NCI-H1436 treated with DMSO at 0.1 percent for 48 hours (cell line): ENCODE results near the gene RPL23.

Source experiments
- DNase-seq: peaks from one replicate; lab custom pipeline; 2025; lab: John Stamatoyannopoulos, UW

RPL23 gene

DNA sequence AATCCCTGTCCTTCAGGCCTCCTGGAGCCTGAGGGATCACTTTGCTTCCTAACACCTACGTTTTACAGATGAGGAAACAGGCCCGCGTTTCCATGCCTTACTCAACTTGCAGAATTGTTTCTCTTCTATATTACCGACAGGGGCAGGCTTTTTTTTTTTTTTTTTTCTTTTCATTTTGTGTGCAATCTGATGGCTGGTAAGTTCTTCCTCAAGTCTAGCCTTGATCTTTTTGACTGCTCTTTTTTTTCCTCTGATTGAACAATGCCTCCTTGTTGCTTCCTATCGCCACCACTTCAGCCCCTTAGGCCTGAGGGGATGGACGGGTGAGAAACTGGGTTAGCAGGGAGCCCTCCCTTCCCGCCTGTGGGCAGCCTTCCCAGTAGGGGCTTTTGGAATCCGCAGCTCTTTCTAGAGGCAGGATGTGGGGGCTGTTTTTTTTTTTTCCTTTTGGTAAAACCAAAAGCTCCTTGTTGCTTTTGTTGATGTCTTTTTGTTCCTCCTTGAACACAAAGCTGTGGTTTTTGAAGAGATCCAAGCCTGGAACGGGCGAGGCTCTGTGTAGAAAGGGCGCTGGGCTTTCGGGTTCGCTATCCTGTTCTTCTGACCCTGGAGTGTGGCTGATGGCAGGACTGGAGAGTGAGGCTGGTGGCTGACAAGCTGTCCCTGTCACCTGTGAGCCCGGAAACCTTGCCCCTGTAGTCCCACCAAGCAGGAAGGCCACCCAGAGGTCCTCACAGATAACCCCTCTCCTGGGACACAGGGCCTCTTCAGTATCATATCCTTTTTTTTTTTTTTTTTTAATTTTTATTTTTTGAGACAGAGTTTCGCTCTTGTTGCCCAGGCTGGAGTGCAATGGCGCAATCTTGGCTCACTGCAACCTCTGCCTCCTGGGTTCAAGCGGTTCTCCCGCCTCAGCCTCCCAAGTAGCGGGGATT lies 30.3 kb upstream of the RPL23 start:
- DNase-seq, result no peak

DNA sequence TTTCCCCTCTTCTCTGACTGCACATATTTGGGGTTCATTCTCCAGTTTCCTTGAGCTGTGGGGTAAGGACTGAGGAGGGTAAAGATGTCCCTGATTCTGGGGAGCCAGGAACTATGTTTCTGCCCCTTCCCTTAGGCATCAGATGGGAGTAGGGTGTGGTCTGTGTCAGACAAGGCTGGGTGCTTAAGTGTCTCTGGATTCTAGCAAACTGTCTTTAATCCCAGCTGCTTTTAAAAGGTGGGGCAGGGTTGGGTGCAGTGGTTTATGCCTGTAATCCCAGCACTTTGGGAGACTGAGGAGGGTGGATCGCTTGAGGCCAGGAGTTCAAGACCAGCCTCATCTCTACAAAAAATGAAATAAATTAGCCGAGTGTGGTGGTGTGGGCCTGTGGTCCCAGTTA lies 29.3 kb upstream of the RPL23 start:
- DNase-seq, result no peak

DNA sequence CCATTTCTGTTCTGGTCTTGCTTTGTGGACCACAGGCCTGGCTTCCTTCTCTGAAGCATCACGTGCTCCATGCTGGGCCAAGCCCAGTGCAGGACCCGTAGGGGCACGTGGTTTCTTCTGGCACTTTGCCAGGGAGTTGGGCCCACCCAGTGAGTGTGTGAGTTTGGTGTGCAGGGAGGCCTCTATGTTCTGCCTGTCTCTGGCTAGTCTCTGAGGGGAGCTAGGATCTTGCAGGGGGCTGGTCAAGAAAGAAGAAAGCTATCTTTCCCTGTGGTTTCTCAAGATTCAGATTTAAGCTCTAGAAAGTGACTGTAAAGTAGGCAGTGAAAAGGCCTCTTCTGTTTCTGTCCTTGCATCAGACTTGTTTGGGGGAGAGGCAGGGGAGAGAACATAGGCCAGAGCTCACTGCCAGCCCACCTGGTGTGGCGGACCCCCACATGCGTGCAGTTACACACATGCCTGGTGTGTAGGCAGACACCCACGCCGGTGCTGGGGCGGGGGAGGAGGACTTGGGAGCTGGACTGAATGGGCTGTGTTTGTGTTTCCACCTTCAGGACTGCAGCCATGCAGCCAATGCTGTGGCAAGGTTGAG lies 28.2 kb upstream of the RPL23 start:
- DNase-seq, result no peak

DNA sequence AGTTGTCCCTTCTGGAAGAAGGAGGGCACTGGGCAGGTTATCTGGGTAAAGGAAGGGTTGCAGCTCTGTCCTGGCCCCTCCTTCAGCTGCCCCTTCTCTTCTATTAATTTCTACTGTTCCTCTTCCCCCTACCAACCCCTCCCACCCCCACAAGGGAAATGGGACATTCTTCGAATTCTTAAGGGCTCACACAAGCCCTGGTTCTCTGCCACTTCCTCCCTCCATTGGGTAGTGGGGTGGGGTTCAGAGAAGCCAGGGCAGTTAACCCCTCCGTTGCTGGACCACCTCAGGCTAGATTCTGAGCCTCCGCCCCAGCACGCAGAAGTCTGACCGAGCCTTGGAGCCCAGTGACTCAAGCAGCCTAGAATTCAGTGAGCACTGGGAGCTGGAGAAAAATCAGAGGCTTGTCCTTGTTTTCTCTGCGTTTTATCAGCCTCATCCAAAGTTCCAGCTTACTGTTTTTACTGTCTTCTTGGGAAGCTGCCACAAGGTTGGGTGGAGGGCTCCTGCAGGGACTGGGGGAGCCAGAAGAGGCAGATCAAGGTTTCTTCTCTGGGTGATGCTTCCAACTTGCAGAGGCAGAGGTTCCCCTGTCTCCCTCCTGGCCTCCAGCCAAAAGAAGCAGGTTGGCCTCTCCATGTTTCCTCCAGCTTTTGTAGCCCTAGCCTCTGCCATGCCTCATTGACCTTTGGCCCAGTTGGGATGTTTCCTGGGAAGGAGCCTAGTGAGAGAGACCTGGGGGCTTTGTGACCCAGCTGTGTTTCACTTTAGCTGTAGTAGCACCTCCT lies 26.6 kb upstream of the RPL23 start:
- DNase-seq, result no peak

DNA sequence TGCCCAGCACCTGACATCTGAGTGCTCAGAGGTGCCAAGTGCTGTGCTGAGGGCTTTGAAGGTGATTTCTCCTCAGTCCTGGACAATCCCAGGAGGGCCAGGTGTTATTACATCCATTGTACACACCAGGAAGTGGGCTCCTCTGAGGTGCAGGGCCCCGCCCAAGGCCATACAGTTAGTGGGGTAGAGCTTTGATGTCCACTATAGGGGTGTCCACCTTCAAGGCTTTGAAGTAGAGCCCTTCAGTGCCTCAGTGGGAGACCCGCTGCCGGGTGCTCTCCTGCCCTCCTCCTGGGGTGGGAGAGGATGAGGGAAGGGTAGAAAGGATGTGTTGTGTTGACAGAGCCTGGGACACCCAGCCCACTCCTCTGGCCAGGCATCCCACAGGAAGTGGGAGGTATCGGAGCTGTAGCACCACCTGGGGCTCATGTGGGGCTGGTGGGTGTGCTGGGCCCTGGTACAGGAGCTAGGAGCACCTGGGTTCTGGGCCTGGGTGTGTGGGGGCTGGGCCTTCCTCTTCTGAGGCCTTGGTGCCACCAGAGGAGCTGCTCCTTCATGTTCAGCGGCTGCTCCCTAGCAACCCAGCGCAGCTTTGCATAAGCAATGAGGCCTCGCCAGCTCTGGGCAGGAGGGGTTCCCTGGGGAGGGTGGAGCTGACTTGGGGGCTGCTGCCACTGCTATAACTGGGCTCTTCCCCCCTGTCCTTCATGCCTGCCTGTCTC lies 23.8 kb upstream of the RPL23 start:
- DNase-seq, result peak; percentile 48

DNA sequence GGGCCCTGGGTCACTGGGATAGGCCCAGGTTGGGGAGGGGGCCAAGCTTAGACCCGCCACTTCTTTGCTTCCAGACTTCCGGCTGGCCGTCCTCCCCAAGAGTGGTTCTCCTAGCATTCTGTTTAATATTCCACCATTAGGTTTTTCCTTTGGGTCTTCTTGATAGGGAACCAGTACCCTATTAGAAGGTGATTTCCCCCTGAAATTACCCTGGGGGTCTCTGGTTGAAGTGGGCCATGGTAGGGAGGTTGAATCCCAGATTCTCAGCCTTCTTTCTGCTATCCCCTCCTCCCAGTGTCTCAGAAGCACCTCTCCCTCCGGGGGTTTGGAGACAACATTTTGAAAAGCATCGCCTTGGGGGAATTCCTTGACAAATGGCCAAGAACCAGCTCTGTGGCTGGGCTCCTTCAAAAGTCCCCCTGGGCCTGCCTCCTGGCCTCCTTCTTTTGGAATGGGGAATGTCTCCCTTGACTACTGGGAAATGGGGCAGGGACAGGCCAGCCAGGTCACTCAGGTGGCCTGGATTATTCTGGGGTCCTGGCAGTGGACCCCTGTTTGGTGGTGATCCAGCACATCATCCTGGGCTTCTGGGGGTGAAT lies 22.1 kb upstream of the RPL23 start:
- DNase-seq, result no peak

DNA sequence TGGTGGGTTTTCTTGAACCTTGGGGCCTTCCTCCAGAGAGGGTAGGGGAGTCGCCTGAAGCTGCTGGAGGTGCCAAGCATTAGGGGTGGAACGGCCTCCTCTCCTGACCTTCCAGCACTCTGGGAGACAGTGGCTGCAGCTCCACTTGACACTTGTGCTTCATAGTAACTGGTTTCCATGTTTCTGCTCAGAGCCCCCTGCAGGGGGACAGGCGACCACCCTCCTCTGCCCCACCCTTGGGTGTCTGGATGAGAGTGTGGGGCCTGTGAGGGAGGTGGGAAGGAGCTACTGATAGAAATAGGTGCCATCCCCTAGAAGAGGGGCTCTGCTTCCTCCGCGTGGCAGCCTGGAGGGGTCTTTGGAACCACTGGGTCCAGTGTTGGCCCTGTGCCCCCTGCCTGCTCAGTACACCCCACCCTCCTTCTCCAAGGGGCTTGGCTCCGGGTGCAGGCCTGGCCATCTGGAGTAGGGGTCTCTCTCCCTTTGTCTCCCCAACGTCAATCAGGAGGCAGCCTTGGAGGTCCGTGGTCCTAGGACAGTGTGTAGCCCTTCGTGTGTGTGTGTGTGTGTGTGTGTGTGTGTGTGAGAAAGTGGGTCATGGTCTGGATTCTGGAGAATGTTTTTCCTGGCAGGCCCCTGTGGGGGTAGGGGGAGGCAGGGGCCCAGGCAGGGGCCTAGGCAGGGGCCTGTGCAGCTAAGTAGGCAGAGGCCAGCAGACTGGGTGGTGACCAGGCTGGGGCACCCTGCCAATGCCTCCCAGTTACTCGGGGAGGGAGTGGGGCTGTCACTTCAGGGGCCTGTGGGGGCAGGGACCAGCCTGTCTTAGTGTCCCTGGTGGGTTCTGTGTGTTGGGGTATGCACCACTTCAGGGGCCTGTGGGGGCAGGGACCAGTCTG lies 21.2 kb upstream of the RPL23 start:
- no peak for DNase-seq

DNA sequence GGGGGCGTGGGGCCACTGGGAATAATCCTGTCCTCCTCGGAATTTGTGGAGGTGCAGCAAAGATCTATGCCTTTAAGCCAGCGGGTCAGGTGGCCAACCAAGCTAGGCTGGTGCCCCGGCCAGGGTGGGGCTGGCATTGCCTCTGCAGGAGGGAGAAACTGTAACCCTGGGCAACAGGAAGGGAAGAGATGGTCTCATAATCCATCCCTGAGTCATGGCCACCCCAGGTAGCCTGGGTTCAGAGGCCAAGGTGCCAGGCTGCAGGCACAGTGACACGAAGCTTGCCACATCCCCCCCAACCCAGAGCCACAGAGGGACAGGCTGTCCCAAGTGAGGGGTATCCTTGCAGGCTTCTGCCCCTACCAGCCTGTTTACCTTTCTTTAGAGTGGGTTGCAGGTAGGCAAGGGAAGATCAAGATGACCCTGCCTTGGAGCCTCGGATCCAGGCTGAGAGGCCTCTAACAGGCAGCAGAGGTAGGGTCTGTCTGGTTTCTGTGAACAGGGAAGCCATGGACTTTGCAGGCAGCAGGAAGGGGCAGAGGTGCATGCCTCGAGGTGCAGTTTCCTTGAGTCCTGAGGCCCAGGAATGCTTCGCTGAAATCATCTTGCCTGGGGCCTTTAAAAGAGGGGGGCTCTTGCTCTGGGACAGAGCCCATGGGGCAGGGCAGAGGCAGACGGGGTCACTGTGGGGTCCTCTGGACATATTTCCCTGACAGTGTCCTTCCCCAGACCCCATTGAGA lies 20.3 kb upstream of the RPL23 start:
- DNase-seq, result no peak

DNA sequence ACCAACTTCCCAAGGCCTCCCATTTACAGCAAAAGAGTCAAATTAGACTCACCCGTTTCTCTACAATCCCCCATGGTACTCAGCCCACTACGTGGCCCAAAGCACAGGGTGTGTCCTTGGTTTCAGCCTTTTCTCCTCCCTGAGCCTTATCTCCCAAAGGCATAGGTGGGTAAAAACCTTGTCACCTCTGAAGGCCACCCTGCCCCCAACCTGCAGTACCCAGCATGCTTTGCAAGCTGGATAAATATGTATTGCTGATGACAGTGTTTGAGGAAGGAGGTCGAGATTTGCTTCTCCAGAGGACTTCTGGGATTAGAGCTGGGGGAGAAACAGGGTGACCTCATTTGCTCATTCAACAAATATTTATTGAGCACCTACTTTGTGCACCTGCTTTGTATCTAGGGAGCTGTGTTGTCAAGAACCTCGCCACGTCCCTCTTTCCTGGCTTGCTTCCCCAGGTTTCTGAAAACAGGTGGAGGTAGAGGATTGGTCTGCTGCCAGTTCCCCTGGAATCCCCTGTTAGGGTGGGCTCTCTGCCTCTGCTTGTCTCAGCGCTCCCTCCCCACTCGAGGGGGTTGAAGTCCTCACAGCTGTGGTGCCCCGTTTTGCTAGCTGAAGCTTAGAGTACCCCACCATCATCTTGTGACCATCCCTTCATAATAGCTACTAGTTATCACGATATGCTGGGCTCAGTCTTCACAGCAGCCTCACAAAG lies 19.3 kb upstream of the RPL23 start:
- DNase-seq, result no peak

DNA sequence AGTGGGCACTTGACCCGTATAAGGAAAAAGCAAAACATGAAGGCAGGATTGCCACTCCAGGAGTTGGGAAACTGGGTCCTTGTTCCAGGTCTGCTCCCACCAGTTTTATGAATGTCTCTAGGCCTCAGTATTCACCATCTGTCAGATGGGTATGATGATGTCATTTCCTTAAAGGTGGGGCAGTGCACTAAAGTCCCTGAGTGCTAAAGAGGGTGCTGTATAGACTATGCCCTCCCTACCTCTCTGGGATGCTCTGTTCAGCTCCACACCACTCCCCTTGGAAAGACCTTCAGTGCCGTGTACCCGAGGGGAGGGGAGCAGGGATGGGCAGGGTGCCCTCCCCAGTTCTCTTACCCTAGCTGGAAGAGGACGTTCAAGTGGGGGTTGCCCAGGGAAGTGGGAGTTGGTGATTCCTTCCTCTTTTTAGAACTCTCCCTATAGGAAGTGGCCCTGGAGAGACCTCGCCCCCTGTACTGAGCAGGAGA lies 18.5 kb upstream of the RPL23 start:
- DNase-seq, result no peak

DNA sequence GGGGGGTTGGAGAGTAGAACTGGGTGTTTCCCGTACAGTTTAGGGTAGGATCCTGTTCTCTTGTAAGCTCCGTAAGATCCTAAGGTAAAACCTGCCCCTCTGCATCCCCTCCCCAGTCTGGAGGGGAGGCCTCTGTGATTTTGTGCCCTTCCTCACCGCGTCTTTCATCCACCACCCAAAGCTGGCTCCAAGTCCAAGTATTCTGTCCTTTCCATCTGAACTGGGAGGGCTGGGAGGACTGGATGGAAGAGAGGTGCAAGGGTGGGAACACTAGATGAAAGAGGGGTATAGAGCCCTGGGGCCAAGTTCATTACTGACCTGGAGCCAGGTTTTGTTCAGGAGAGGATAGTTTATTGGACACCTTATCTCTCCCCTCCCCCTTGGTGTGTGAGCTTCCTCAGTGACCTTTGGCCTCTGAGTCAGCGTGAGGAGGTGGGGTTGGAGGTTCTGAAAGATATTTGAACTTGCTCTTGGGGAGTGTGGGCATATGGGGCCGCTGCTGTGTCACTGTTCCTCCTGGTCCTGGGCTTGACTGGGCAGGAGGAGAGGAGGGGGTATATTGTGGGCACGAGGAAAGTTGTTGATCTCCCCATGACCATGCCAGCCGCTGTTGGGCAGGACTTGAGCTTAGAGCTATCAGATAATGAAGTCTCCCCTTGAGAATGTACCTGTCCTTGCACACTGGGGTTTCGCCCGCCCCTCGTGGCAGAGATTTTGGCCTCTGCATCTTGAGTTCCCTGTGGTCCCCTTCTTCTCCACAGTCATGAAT lies 17.9 kb upstream of the RPL23 start:
- DNase-seq, result no peak

DNA sequence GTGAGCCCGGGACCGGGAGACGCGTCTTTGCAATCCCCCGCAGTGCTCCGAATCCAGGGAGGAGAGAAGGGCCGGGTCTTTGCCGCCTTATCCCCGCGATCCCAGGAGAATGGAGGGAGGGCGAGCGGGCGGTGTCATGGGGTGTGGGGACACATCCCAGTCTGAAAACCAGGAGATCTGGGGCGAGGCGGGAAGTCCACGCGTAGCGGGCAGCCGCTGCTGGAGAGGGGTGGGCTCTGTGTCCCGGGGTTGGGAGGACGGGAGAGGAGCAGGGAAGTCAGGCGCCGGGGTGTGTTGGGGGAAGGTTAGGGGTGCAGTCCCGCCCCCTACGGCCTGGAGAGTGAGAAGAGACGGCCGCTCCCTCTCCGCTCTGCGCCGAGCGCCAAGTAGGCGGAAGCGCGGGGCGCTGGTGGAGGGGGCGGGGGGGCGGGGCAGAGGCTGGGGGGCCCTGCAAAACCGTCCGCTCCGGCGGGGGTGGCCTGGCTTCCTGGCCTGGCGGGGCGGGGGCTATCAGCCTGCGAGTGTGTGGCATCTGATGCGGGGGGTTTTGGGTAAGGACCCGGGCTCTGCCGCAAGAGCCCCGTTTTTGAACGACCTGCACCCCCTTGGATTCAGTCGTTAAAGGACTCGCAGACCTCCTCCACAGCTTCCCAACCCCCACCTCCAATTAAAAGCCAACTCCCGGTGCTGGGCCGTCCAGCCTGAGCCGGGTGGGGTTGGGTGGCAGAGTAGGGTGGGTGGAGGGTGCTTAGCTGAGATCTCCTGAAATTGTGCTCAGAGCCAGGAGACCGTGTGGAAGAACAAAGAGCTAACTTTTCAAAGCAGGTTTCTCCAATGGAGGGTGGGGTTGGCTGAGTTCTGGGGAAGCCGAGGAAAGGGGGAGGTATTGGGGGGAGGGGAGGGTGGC lies 17.0 kb upstream of the RPL23 start:
- no peak for DNase-seq

DNA sequence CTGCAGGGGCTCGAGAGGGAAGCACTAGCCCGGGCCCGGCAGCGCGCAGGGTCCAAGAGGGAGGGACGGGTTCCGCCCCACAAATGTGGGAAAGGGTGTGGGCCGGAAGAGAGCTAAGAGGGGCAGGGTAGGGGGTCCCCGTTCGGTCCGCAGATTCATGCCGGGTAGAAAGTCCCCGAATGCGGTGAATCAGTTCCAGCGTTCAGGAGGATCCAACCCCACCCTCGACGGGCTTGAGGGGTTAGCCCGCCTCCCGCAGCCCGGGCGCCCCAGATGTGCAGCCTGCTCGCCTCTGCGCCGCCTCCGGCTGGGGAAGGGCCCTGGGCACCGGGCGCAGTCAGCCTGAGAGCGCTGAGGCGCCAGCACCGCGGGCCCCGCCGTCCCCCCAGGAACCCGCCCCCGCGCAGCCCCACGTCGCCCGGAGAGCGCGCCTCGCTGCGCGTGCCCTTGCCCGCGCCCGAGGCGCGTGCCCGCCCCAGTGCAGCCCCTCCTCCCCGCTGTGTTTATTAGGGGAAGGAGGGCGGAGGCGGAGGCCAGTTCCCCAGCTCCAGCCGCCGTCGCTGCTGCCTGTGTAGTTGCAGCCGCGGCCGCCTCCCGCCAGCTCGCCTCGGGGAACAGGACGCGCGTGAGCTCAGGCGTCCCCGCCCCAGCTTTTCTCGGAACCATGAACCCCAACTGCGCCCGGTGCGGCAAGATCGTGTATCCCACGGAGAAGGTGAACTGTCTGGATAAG lies 16.2 kb upstream of the RPL23 start, which contains the start of gene LASP1:
TSS of gene LASP1 (plus strand) at position 533 of the 733 bp plus-strand sequence. CDS start at position 665, 132 bp downstream.
- peak; percentile 38 for DNase-seq

DNA sequence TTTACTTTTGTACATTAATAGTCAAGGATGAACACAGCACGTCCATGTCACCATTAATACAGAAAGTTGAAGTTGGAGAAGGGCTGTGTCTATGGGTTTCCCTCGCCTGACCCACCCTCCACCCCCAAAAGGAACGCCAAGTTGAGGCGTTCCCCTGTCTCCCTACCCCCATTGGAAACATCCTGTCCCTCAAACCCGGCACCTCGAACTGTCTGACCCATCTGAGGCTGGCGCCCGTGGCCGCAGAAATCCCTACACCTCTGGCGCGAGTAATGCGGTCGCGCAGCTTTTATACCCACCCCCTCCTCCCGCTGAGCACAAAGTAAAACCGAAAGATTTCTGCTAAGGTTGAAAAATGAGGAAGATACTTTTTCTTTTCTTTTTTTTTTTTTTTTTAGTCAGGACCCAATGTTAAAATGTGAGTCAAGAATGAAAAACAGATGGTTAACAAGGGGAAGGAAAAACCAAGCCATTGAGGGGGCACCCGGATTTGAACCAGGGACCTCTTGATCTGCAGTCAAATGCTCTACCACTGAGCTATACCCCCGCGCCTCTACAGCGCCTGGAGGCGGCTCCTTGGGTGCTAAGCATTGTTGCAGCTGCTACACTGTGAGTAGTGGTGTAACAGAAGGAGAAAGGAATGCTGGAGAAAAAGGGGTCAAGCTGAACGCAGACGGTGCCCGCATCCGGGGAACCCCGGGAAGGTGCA lies 15.4 kb upstream of the RPL23 start:
- peak; percentile 58 for DNase-seq

DNA sequence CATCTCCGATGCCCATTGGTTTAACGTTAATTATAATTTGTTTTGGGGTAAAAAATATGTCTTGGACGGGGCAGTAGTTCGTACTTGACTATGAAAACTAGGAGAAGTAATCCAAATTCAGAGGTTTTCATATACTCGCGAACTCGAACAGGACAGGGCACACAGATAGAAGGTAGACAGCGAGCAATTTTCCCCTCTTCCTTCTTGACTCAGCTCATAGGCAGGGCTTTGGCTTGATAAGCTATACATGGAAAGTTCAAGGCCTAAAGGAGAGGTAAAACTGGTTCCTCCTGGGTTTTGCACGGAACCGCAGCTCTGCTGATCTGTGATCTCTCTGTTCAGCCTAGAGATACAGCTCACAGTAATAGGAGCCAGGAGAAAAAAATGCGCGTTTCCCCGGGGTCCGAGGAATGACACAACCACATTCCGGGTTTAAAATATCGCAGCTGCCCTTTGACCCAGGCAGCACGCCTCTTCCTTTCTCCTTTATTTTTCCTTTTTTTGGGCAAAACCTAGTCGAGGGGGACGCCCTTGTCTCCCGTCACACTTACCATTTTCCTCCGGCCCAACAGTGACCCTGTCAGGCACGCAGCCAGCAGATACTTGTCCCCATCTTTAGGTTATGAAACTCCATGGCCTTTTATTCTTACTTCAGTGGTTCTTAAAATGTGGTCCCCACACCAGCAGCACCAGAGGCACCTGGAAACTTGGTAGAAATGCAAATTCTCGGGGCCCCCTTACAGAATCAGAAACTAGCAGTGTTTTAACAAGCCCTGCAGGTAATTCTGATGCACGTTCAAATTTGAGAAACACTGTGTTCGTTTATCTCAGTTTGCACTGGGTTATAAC lies 14.7 kb upstream of the RPL23 start:
- DNase-seq, result no peak
